Body of pancreas (tissue), 4 donors: Measurements from ENCODE around the gene PTPN1. TPM values are rescaled to one million over a fixed set of nuclear protein-coding genes. Genes with fewer than 3 reads are reported as not detected.
"Not testable (repeated sequence)": the region's sequence is repeated elsewhere in the genome, so short reads cannot be mapped to it uniquely, and the experiment has no call there.

ENCODE experiments used
- ATAC-seq: fragments of 150-250 bp; one replicate; pipeline ENCODE4 v1.9.1; 2016
- DNase-seq, 4 donors: peaks; one replicate each; pipeline ENCODE4 v3.0.0-alpha.2; 2019
- H3K27ac ChIP-seq, 4 donors: fragments of 200-600 bp; sonication (generic); 1 replicate in 3 of 4; 2 replicates in 1 of 4; pipeline versions ENCODE4 v1.5.1 to v1.6.1; 2016 to 2019; ENCODE audit warnings: mild to moderate bottlenecking in 1 of 4, mixed read lengths in 1 of 4, moderate library complexity in 1 of 4
- H3K27me3 ChIP-seq, 2 donors: fragments of 200-600 bp; sonication (generic); one replicate each; pipeline ENCODE4 v1.6.0; 2016; ENCODE audit warnings: mild to moderate bottlenecking in 1 of 2
- H3K36me3 ChIP-seq, 2 donors: fragments of 200-600 bp; sonication (generic); replicated peaks in 1 of 2; 2 replicates each; pipeline ENCODE4 v1.5.1; 2016; ENCODE audit warnings: low read depth in 2 of 2; ENCODE audit not compliant: insufficient read depth in 1 of 2
- H3K4me1 ChIP-seq: fragments of 200-600 bp; sonication (generic); one replicate; pipeline ENCODE4 v1.6.0; 2016
- H3K4me3 ChIP-seq, 2 donors: fragments of 200-600 bp; sonication (generic); 1 replicate in 1 of 2; 2 replicates in 1 of 2; pipeline ENCODE4 v1.5.1; 2016 to 2019
- H3K9me3 ChIP-seq, 3 donors: fragments of 200-600 bp; sonication (generic); 1 replicate in 2 of 3; 2 replicates in 1 of 3; pipeline ENCODE4 v1.5.1; 2016
- POLR2A ChIP-seq, 3 donors: fragments of 450-650 bp; IDR thresholded peaks; one replicate each; pipeline ENCODE4 v1.6.1; 2016; ENCODE audit warnings: antibody characterized with exemption in 3 of 3, mild to moderate bottlenecking in 2 of 3
- WGBS, 2 donors: methylation state at CpG; one replicate each; pipeline ENCODE4 v1.1.5; 2017; 5-methylcytosine and 5-hydroxymethylcytosine counted together
- intact Hi-C: fragments of 100-400 bp; cut with DNase I; formaldehyde crosslinking; loops from one replicate; pipeline ENCODE4 v1.15.1; 2023
- total RNA-seq, 2 donors: library from RNA; depleted of rRNA; stranded (reverse); fragments of >200 nt; gene quantifications; one replicate each; pipeline ENCODE4 v1.1.0, GENCODE V29; 2016
- TF ChIP-seq, protein P1 (sequence below), 7 experiments: fragments of 450-650 bp in 4 of 7; fragments of 200-600 bp in 3 of 7; sonication (generic) in 3 of 7; IDR thresholded peaks; one replicate each; pipeline ENCODE4 v1.5.1; 2016 to 2019; ENCODE audit warnings: antibody characterized with exemption in 7 of 7

The PTPN1 gene
- total RNA-seq, 2 donors from 2014 or later, result 9.1 to 10.2 TPM

DNA sequence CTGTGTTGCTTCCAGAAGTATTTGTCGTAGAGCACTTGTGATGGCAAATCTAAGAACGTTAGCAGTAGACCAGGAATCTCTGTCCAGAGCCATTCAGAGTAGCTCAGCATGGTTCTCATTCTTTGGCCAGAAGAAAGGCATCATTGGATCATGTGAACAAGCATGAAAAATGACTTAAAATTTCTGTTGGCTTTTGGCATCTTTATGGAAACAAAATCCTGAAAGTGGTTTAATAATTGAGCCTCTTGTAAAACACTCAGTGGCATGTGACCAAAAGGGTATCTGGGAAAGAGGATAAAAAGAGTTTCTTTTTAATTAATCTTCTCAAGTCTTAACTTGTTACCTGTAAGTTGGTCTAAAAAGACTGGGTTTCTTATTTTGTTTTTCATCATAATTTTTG, 55.2 kb downstream of the PTPN1 start:
- WGBS, 2 donors, result 65 to 69% methylated on average over 2 of the region's 2 CpGs
- Histone ChIP-seq H3K27ac (no peak overlapping the region), H3K4me1 (peaks cover 16% of the 10 kb centered on the region), H3K4me3 (no peak overlapping the region), H3K27me3 (no peaks in the 10 kb centered on the region), H3K36me3 (peaks cover 0 to 13% of the 10 kb centered on the region in 2 donors), H3K9me3 (no peaks in the 10 kb centered on the region)
- DNase-seq (no peak), ATAC-seq (no peak)
- TF ChIP-seq, protein P1, sequence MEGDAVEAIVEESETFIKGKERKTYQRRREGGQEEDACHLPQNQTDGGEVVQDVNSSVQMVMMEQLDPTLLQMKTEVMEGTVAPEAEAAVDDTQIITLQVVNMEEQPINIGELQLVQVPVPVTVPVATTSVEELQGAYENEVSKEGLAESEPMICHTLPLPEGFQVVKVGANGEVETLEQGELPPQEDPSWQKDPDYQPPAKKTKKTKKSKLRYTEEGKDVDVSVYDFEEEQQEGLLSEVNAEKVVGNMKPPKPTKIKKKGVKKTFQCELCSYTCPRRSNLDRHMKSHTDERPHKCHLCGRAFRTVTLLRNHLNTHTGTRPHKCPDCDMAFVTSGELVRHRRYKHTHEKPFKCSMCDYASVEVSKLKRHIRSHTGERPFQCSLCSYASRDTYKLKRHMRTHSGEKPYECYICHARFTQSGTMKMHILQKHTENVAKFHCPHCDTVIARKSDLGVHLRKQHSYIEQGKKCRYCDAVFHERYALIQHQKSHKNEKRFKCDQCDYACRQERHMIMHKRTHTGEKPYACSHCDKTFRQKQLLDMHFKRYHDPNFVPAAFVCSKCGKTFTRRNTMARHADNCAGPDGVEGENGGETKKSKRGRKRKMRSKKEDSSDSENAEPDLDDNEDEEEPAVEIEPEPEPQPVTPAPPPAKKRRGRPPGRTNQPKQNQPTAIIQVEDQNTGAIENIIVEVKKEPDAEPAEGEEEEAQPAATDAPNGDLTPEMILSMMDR (IDR thresholded peaks at IDR 0.05), result no peak
- no peak for TF ChIP-seq POLR2A (IDR thresholded peaks at IDR 0.05)
- intact Hi-C loops, result no loop called here

DNA sequence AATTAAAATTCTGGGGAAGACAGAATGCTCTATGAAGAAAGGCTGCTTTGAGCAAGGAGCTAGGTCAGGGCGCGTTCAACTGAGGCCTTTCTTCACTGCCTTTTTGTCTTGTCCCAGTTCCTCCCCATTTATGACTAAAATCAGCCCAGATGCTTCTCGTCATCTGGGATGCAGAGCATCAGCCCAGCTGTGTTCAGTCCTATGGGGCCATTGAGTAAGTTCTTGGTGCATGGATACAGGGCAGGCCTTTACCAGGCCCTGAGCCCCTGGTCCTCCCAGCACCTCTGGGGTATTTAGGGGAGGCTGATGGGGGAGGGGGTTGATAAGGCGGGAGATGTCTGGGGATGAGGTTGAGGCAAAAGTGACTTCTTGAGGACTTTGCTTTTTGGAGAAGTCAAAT, 55.7 kb downstream of the PTPN1 start:
- H3K27me3 ChIP-seq, result no peaks in the 10 kb centered on the region
- TF ChIP-seq POLR2A (IDR thresholded peaks at IDR 0.05), result no peak
- TF ChIP-seq, protein P1 (IDR thresholded peaks at IDR 0.05), result no peak
- H3K4me1 ChIP-seq, result peaks cover 21% of the 10 kb centered on the region
- peaks cover 0 to 13% of the 10 kb centered on the region in 2 donors for H3K36me3 ChIP-seq
- no peak for ATAC-seq
- H3K27ac ChIP-seq, result no peak overlapping the region
- whole genome bisulfite sequencing, 2 donors, result 91 to 94% methylated on average over 3 to 4 of the region's 4 CpGs
- no peak for DNase-seq
- intact Hi-C loops, result no loop called here
- no peaks in the 10 kb centered on the region for H3K9me3 ChIP-seq
- no peak overlapping the region for H3K4me3 ChIP-seq

DNA sequence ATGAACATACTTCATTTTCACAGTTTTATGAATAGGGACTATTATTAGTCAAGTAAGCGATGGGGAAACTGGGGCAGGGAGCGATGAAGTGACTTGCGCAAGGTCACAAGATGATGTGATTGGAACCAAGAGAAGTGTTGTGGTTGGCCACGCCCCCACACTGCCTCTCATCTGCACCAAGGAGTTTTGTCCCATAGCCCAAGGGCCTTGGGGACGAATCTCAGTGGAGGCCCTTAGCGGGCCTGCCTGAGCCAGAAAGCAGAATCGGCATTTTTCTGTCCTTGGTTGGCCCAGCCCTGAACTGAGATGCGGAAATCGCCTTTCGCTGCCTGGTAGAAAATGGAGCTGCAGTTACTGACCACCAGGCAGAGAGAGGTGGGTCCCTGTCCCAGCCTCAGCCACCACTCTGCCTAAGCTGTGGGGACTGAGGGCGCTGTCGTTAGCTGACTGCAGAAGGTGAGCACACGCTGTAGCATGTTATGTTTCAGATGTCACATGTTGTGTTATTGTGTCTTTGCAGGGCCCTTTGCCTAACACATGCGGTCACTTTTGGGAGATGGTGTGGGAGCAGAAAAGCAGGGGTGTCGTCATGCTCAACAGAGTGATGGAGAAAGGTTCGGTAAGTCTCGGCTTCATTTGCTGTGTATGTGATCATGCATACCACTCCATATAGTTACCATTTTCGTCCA, 57.8 kb downstream of the PTPN1 start:
- no peak overlapping the region for H3K4me3 ChIP-seq
- no peak for TF ChIP-seq POLR2A (IDR thresholded peaks at IDR 0.05)
- TF ChIP-seq, protein P1 (IDR thresholded peaks at IDR 0.05), result no peak
- peaks cover 31% of the 10 kb centered on the region for H3K4me1 ChIP-seq
- 93 to 96% methylated on average over 12 to 18 of the region's 18 CpGs for WGBS, 2 donors
- H3K27ac ChIP-seq, result no peak overlapping the region
- H3K9me3 ChIP-seq, result no peaks in the 10 kb centered on the region
- peaks cover 0 to 13% of the 10 kb centered on the region in 2 donors for H3K36me3 ChIP-seq
- H3K27me3 ChIP-seq, result no peaks in the 10 kb centered on the region
- ATAC-seq, result no peak
- DNase-seq, result no peak
- intact Hi-C loops, result no loop called here

DNA sequence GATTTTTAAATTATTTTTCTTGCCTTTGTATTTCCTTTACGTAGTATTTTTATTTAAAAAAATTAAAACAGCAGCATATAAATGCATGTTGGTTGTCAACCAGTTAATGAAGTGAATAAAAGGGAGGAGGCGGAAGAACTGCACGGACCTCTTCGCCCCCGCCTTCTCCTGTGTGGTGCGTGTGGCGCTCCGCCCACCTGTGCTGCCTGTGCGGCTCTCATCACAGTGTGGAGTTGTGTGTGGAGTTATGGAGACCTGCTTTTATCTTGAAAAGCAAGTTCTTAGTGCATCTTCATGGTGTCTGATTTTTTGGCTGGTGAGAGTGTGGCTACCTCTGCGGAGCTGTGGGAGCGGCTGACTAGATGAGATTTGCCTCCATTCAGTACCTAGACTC, 58.4 kb downstream of the PTPN1 start:
- intact Hi-C loops, result no loop called here
- Histone ChIP-seq H3K4me1 (peaks cover 30% of the 10 kb centered on the region), H3K4me3 (no peak overlapping the region), H3K36me3 (peaks cover 0 to 13% of the 10 kb centered on the region in 2 donors), H3K27me3 (no peaks in the 10 kb centered on the region), H3K27ac (no peak overlapping the region), H3K9me3 (no peaks in the 10 kb centered on the region)
- no peak for ATAC-seq
- DNase-seq, result no peak
- 72 to 82% methylated on average over 11 of the region's 11 CpGs for WGBS, 2 donors
- TF ChIP-seq POLR2A (IDR thresholded peaks at IDR 0.05), result no peak
- TF ChIP-seq, protein P1 (IDR thresholded peaks at IDR 0.05), result no peak

DNA sequence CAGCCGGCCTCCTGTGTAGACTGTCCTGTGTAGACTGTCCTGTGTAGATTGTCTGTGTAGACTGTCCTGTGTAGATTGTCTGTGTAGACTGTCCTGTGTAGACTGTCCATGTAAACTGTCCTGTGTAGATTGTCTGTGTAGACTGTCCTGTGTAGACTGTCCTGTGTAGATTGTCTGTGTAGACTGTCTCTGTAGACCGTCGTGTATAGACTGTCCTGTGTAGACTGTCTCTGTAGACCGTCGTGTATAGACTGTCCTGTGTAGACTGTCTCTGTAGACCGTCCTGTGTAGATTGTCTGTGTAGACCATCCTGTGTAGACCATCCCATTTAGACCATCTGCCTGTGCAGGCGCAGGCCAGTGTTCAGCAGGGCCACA, 59.3 kb downstream of the PTPN1 start:
- H3K27ac ChIP-seq, H3K4me3 ChIP-seq, H3K27me3 ChIP-seq, ATAC-seq, H3K9me3 ChIP-seq, intact Hi-C loops, DNase-seq: not testable (repeated sequence)
- H3K36me3 ChIP-seq, result peaks cover 0 to 16% of the 10 kb centered on the region in 2 donors
- WGBS, 2 donors, result 92 to 94% methylated on average over 6 to 7 of the region's 7 CpGs
- peaks cover 21% of the 10 kb centered on the region for H3K4me1 ChIP-seq
